Stimulated activated CD8-positive, alpha-beta memory T cell treated with anti-CD3 and anti-CD28 coated beads, Interleukin-15, amount 100 ng/mL, for 24 hours (primary cell): ENCODE data around the gene CASQ2.

Source experiments
- DNase-seq: peaks from one replicate; pipeline ENCODE4 v3.0.0-alpha.2; 2020; ENCODE audit warnings: low read depth

The CASQ2 gene

DNA sequence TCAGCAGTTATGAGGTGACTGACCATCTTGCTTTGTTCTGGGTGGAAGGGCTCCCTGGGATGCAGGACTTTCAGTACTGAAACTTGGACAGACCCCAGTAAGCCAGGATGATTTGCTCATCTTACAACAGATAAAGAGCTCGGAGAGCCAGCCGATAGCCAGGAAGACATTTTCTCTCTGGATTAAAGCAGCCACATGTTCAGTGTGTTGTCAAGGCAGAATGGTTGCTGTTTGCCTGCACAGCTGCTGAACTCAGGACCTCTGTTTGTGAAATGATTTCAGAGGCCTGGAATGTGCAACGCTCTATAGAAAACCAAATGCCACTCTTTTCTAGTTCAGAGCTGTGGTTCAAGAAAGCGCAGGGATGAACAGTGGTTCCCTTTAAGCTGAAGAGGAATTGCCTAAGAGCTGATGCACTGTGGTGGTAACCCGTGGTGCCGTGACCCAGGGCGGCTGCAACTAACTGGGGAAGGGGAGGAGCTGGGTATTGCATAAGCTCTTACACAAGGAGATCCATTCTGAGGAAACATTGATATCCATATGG lies 40.7 kb downstream of the CASQ2 start:
- DNase-seq = no peak

DNA sequence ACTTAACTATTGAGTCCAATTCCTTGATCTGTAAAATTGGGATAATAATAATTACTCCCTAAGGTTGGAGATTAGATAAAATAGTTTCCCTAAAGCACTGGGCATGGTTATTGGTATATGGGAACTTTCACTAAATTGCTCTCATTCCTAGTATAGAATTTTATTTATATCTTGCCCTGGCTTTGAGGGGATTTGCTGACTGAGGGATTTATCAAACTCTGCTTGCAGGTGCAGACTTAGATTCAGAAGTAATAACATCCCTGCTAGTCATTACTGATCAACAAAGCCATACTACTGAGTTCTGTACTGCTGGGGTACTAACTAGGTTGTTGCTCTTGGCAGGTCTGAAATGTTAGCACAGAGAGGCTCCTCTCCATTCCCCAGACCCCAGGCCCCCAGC lies 41.9 kb downstream of the CASQ2 start:
- no peak for DNase-seq

DNA sequence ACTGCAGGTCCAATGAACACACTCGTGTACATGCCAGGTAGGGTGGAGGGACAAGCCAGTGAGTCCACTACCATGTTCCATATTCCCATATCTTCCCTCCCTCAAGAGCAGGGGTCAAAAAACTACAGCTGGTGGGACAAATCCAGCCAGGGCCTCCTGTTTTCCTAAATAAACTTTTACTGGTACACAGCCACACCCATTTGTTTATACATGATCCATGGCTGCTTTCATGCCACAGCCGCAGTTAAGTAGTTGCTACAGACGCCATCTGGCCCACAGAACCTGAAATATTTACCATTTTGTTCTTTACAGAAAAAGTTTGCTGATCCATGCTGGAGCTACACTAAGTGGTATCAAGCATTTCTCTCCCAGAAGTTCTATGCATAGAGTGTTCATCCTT lies 42.4 kb downstream of the CASQ2 start:
- DNase-seq = no peak

DNA sequence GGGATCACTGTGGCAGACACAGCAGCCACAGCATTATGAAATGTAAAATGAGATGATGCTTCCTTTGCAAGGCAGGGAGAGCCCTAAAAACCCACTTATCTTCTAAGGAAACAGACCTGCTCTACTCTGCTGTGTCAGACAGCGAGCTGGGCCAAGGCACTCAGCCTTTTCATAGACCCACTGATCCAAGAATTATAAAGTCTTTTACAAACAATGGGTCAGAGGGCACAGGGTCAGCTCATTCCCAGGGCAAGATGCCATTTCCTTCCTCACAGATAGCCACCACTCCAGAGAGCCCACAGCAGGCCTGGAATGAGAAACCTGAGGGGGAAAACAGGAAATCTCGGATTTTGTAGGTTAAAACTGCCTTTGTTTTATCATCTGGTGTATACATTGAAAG lies 42.9 kb downstream of the CASQ2 start:
- DNase-seq = no peak

- DNase-seq = no peak
Observed at GRCh38 chr1:115723756-115724155, 44.8 kb downstream of the CASQ2 start.

DNA sequence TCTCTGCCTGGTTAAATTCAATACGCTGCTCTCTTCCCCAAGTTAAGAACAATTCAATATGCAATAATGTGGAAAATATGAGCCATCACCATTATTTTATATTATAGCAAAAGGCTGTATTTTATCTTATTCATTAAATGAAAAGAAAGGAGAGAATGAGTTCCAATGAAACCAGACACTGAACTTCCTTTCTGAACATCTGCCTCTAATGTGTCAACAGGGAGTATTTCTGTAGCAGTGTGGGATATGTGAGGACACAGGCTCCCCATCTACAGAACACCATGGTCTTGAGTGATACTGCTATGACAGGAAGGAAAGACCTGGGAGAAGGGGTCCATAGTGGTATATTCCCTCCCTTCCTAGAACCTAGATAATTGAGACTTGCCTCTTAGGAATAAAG lies 46.3 kb downstream of the CASQ2 start:
- no peak for DNase-seq

DNA sequence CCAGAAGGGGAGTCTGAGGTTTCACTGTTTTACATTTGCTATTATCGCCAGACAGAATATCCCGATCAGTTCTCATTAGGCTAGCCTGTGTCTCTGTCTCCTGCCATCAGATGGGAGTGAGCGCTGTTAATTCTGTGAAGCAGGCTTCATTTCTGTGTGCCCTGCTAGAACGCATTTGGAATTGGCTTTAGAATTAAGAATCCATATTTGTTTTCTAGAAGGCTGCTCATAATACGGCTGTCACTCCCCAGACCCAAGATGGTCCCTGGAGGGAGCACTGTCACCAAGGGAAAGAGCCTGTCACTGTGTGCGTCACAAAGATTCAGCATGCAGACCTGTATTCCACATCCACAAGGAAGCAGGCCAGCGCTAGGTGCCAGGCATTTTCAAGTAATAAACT lies 49.2 kb downstream of the CASQ2 start:
- DNase-seq = no peak

DNA sequence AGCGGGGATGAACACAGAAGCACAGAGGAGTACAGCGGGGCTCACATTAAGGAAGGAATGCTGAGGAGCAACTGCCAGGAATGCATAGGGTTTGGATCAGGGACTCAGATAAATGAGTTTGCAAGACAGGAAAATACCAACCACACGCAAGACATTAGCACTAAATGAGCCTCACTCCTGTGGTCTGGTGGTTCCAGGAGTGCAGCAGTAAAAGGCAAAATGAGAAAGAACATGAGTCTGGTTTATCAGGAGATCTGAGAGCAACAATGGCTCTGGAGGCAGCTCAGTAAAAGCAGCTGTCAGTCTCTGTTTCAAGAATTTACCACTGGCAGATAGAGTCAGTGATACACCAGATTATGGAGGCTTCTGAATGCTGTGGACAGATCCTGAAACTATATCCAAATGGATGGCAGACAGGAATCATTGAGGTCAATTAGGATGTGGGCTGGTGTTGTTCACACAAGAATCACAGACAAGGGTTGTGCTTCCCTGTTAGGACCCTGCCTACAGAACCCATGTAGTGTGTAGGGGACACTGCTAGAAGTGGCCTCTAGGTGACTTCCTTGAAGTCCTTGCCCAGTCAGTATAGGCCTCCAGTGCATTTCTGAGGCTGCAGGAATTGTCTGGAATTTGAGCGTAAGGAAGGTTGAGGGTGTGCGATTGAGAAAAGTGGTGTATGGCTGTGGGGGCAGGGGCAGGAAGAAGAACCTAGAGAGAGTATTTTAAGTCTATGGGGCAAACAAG lies 50.3 kb downstream of the CASQ2 start:
- no peak for DNase-seq

- DNase-seq = no peak
Observed at GRCh38 chr1:115717541-115717940, 51.0 kb downstream of the CASQ2 start.

DNA sequence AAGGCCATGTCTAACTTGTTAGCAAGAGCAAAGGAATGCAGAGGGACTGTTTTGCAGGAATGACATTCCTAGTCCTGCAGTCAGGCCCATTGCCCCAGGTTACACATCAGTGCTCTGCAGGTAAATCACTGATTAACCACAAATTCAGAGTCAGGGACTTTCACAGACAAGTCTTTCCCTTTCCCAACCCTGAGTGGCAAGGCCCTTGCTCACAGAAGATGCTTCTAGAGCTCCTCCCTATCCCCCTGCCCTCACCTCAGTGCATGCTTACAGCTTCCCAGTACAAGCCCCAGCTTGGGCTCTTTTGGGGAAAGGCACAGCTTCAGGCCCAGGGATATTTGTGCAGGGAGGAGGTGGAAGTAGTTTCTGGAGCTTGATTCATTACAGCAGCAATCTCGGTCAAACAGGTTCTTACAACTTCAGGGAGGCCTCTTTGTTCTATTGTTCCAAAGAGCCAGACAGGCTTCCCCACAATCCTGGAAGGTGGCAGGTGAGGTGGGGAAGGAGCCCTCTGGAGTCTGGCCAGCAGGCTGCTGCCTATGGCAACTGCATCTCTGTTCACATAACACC lies 53.9 kb downstream of the CASQ2 start:
- no peak for DNase-seq

GRCh38 chr1:115713906-115714305 lies 54.6 kb downstream of the CASQ2 start:
- DNase-seq = no peak

- no peak for DNase-seq
Observed at GRCh38 chr1:115712911-115713609, 55.5 kb downstream of the CASQ2 start.

DNA sequence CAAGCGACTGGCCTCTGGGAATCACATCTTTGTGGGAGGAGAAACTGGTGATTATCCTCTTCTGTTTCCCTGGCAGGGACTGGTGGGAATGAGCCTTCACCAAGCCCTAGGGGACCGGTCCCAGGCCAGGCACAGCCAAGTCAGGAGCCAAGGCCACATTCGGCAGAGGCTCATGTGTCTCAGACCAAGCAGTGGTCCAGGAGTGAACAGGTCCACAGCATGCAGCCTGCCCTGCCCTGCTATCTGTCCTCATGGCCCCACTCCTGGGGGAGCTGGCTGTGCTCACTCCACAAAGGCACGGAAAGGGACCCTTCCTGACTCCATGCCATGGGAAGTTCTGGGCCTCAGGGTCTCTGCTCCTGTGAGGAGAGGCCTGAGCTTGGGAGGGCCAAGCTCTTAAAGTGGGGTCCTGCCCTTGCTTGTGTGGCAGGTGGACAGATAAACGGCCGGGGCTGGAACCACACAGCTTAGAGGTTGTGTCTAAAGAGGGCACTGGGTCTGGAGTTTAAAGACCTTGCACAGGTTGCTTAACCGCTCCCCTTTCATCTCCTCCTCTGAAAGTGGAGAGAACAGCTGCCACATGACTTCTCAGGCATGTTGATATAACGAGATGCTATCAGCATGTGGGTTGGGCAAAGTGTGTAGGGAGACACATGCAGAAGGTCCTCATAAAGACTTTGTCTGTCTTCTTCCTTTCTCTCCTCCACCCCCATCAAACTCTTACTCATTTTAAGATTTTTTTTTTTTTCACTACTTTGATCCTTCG lies 57.5 kb downstream of the CASQ2 start:
- DNase-seq = no peak

DNA sequence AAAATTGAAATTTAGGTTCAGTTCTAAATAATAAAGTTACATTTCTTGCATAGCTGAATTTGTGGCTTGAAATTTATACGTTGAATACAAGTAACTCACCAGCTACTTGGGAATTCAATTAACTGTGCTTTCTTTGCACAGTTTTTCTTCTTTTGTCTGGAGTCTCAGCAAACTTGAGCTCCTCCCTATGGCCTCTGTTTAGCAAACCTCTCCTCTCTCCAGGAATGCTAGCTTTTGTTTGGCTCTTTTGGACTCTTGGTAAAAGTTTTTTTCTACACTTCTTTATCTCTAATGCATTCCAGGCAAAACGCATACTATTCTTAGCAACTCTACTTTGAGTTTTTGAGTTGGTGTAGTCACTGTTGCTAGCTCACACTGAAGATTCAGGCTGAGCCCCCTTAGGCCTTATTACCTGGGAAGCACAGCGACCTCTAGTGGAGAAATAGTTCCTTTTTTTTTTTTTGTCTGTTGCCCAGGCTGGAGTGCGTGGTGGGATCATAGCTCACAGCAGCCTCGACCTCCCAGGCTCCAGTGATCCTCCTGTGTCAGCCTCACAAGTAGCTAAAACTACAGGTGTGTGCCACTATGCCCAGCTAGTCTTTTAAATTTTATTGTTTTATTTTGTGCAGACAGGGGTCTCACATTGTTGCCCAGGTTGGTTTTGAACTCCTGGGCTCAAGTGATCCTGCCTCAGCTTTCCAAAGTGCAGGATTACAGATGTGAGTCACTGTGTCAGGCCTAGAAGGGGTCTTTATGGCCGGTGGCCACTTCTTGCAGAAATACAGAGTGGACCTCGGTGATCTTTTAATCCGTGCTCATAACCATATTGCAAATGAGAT lies 61.7 kb downstream of the CASQ2 start:
- no peak for DNase-seq

GRCh38 chr1:115705963-115706362 lies 62.6 kb downstream of the CASQ2 start:
- DNase-seq = no peak

DNA sequence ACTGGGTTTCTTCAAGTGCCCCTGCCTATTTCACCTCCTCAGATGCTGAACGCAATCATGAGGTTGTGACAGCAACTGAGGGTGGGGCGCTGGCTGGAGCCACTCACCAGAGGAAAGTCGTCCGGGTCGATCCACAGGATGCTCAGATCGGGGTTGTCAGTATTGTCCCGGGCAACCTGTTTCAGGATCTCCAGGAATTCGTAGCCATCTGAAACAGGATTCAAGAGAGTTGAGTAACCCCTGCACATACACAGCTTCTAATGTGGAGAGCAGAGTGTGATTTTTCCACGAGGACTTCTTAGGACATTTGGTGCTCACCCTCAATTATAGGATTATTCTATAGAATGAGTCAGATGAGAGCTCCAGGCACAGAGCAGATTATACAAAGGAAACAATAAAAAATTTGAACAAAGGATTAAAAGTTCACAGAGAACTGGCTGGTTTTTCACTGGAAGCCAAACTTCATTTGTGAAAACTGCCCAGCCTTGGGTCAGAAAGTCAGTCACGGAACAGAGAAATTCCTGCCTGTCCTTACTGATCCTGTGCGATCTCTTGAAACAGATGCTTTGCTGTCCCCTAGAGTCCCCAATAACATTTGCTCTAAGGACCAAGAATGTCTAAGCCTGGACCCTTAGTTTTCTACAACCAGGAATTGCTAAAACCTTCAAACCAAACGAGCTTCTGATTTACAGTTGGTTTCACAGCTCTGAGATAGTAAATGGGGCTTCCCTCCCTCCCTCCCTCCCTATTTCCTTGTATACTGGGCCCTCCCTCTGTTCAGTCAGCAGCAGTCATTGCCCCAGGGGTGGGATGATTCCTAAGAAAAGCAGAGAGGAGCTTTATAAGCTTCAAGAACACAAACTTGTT lies 63.2 kb downstream of the CASQ2 start:
- no peak for DNase-seq

DNA sequence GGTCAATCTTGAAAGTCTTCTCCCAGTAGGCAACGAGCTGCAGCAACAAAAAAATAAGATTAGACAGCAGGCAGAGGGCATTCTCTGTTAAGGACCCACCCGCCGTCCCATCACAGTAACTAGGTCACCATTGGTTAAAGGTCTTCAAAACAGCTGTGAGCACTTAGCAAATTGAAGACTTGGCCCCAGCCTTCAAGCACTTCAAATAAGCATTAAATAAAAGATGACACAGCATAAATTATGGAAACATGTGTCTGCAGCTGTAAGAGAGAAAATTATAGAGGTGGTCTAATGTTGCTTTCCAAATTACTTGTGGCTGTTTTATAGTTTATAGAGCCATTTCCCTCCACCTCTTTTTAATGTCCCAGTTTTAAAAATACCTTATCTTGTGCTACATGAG lies 65.6 kb downstream of the CASQ2 start:
- DNase-seq = no peak

- DNase-seq = no peak
Observed at GRCh38 chr1:115701090-115701489, 67.4 kb downstream of the CASQ2 start.

- DNase-seq = no peak
Observed at GRCh38 chr1:115697619-115698018, 70.9 kb downstream of the CASQ2 start.

GRCh38 chr1:115694805-115695204 lies 73.7 kb downstream of the CASQ2 start:
- DNase-seq = no peak

GRCh38 chr1:115692224-115692623 lies 76.3 kb downstream of the CASQ2 start:
- DNase-seq = no peak
